SJCRH30 (cell line): ENCODE results near the gene INTS3. TPM values are rescaled to one million over a fixed set of nuclear protein-coding genes. Genes with fewer than 3 reads are reported as not detected.

Experiments used
- DNase-seq, 2 experiments: peaks; one replicate each; pipeline ENCODE4 v3.0.0-alpha.2; 2015 to 2020
- H3K27ac ChIP-seq: fragments of 250-450 bp; sonication (Bioruptor Pico); 2 replicates; pipeline ENCODE4 v1.5.1; 2020; ENCODE audit warnings: mild to moderate bottlenecking, moderate library complexity
- H3K27me3 ChIP-seq: fragments of 250-450 bp; sonication (Bioruptor Pico); 2 replicates; pipeline ENCODE4 v1.5.1; 2020; ENCODE audit warnings: mild to moderate bottlenecking, moderate library complexity
- H3K36me3 ChIP-seq: fragments of 250-450 bp; sonication (Bioruptor Pico); 2 replicates; pipeline ENCODE4 v1.5.1; 2020; ENCODE audit warnings: mild to moderate bottlenecking, moderate library complexity
- H3K4me1 ChIP-seq: fragments of 250-450 bp; sonication (Bioruptor Pico); 2 replicates; pipeline ENCODE4 v1.5.1; 2020; ENCODE audit warnings: mild to moderate bottlenecking, moderate library complexity
- H3K4me3 ChIP-seq: fragments of 250-450 bp; sonication (Bioruptor Pico); 2 replicates; pipeline ENCODE4 v1.5.1; 2020; ENCODE audit warnings: mild to moderate bottlenecking, moderate library complexity
- H3K9me3 ChIP-seq: fragments of 250-450 bp; sonication (Bioruptor Pico); replicated peaks from 2 replicates; pipeline ENCODE4 v1.5.1; 2020; ENCODE audit warnings: mild to moderate bottlenecking, moderate library complexity
- total RNA-seq: library from RNA; depleted of rRNA; stranded (reverse); fragments of >200 nt; shearing (Covaris generic); gene quantifications from 2 replicates; pipeline ENCODE4 v1.2.3, GENCODE V29; 2014

The INTS3 gene
- total RNA-seq, 1 experiment from 2014 or later: 28.5 TPM

- Histone ChIP-seq H3K27me3 (no peaks in the 10 kb centered on the region), H3K4me1 (no peaks in the 10 kb centered on the region), H3K27ac (no peak overlapping the region), H3K9me3 (no peaks in the 10 kb centered on the region), H3K36me3 (no peaks in the 10 kb centered on the region), H3K4me3 (no peak overlapping the region)
- DNase-seq: no peak
Observed at GRCh38 chr1:153799566-153800465, 72.0 kb downstream of the INTS3 start.

- no peak overlapping the region for H3K4me3 ChIP-seq
- H3K27ac ChIP-seq: no peak overlapping the region
- H3K36me3 ChIP-seq: no peaks in the 10 kb centered on the region
- no peaks in the 10 kb centered on the region for H3K4me1 ChIP-seq
- DNase-seq: no peak
- no peaks in the 10 kb centered on the region for H3K27me3 ChIP-seq
- H3K9me3 ChIP-seq: no peaks in the 10 kb centered on the region
Observed at GRCh38 chr1:153800516-153800915, 72.7 kb downstream of the INTS3 start.

GRCh38 chr1:153801028-153801625, 73.3 kb downstream of the INTS3 start:
- Histone ChIP-seq H3K4me1 (no peaks in the 10 kb centered on the region), H3K36me3 (no peaks in the 10 kb centered on the region), H3K27me3 (no peaks in the 10 kb centered on the region), H3K9me3 (no peaks in the 10 kb centered on the region), H3K27ac (no peak overlapping the region), H3K4me3 (no peak overlapping the region)
- no peak for DNase-seq

- Histone ChIP-seq H3K4me1 (no peaks in the 10 kb centered on the region), H3K27ac (no peak overlapping the region), H3K36me3 (peaks cover 2% of the 10 kb centered on the region; the same call in 1 of the 2 replicates), H3K4me3 (no peak overlapping the region), H3K27me3 (no peaks in the 10 kb centered on the region), H3K9me3 (no peaks in the 10 kb centered on the region)
- DNase-seq: no peak
Observed at GRCh38 chr1:153801786-153802697, 74.2 kb downstream of the INTS3 start.

- H3K4me3 ChIP-seq: no peak overlapping the region
- no peak for DNase-seq
- no peaks in the 10 kb centered on the region for H3K9me3 ChIP-seq
- H3K27ac ChIP-seq: no peak overlapping the region
- no peaks in the 10 kb centered on the region for H3K27me3 ChIP-seq
- no peaks in the 10 kb centered on the region for H3K4me1 ChIP-seq
- peaks cover 2% of the 10 kb centered on the region; the same call in 1 of the 2 replicates for H3K36me3 ChIP-seq
Observed at GRCh38 chr1:153803470-153804056, 75.7 kb downstream of the INTS3 start.

DNA sequence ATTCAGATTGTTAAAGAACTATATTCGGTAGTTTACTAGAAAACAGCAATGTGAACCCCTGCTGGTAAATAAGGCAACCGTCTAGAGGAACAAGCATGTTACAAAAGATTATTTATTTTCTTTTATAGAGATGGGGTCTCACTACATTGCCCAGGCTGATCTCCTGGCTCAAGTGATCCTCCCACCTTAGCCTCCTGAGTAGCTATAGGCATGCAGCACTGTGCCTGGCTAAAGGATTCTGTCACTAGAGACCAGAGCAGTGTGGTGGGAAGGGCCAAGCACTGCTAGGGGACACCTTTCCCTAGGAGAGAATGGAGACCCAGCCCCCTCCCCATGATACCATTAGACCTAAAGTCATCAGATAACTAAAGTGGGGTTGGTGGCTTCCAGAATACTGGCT, 76.3 kb downstream of the INTS3 start:
- no peak for DNase-seq
- no peaks in the 10 kb centered on the region for H3K27me3 ChIP-seq
- H3K4me1 ChIP-seq: no peaks in the 10 kb centered on the region
- no peaks in the 10 kb centered on the region for H3K9me3 ChIP-seq
- H3K27ac ChIP-seq: no peak overlapping the region
- peaks cover 2% of the 10 kb centered on the region; the same call in 1 of the 2 replicates for H3K36me3 ChIP-seq
- H3K4me3 ChIP-seq: no peak overlapping the region

- no peaks in the 10 kb centered on the region for H3K9me3 ChIP-seq
- peaks cover 5% of the 10 kb centered on the region; the same call in 1 of the 2 replicates for H3K36me3 ChIP-seq
- DNase-seq: peak; percentile 32 to 41
- no peak overlapping the region for H3K27ac ChIP-seq
- H3K4me1 ChIP-seq: no peaks in the 10 kb centered on the region
- no peak overlapping the region for H3K4me3 ChIP-seq
- no peaks in the 10 kb centered on the region for H3K27me3 ChIP-seq
Observed at GRCh38 chr1:153805042-153805745, 77.3 kb downstream of the INTS3 start.

GRCh38 chr1:153805886-153806719, 78.3 kb downstream of the INTS3 start:
- H3K36me3 ChIP-seq: peaks cover 7% of the 10 kb centered on the region
- no peaks in the 10 kb centered on the region for H3K4me1 ChIP-seq
- no peak overlapping the region for H3K4me3 ChIP-seq
- H3K27me3 ChIP-seq: no peaks in the 10 kb centered on the region
- no peak for DNase-seq
- no peak overlapping the region for H3K27ac ChIP-seq
- no peaks in the 10 kb centered on the region for H3K9me3 ChIP-seq

DNA sequence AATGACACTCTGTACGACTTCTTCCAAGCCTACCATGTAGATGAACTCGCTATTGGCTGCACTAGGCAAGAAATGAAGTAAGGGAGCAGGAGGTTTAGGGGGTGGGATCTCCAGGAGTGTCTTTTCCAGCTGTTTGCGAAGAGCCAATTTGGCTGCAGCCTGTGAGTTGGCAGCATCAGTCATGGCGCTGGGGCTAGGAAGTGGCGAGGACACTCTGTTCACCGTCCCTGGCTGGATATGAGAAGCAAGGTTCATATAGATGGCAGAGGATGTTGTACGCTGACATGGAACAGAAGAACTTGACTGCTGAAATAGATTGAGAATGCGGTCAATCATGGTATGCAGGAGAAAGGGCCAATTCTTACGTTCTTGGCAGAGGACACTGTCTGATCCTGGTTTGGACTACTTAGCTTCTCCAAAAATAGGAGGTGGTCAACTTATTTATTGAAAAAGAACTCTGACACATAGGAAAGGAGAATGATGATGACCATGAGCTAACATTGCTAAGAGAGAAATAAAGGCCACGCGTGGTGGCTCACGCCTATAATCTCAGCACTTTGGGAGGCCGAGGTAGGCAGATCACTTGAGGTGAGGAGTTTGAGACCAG, 88.5 kb downstream of the INTS3 start:
- Histone ChIP-seq H3K4me1 (no peaks in the 10 kb centered on the region), H3K9me3 (no peaks in the 10 kb centered on the region), H3K36me3 (peaks cover 42% of the 10 kb centered on the region), H3K27ac (no peak overlapping the region), H3K27me3 (no peaks in the 10 kb centered on the region), H3K4me3 (no peak overlapping the region)
- no peak for DNase-seq

DNA sequence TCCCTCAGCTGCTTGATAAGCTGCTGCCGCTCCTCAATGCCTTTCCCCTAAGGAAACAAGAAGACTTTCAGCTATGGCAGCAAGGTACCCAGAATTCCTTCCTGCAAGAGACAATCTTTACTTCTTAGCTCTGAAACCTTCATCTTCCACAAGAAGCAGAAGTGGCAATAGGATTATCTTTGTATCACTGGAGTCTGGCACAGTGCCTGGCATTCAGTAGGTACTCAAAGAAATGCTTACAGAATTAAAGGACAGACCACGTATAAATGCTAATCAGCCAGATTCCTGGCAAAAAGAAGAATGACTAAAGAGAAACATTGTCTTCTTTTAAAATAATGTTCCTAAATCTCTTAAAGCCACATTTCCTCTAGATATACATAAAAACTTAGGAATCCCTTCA, 91.0 kb downstream of the INTS3 start:
- Histone ChIP-seq H3K27ac (no peak overlapping the region), H3K9me3 (no peaks in the 10 kb centered on the region), H3K4me1 (no peaks in the 10 kb centered on the region), H3K4me3 (no peak overlapping the region), H3K36me3 (peaks cover 34% of the 10 kb centered on the region), H3K27me3 (no peaks in the 10 kb centered on the region)
- no peak for DNase-seq
